ENCODE data around the gene TMTC1. TPM values are rescaled to one million over a fixed set of nuclear protein-coding genes. Genes with fewer than 3 reads are reported as not detected.
A peak's percentile ranks its signal among the peaks of the same experiment; 100 is the strongest.

Gene TMTC1
- total and polyA plus RNA-seq, 4 donors: 3.0 to 33.6 (median 6.0) TPM

- Histone ChIP-seq H3K9ac (ENCODE audit: insufficient read depth in 1 of 2, low read length in 2 of 2) (no peak overlapping the region), H3K27me3 (ENCODE audit: control insufficient read depth in 3 of 3, insufficient read depth in 3 of 3, low read length in 2 of 3) (no peaks in the 10 kb centered on the region), H3K9me3 (ENCODE audit: control insufficient read depth in 4 of 4, insufficient read depth in 3 of 4, low read length in 3 of 4) (no peaks in the 10 kb centered on the region), H3K4me3 (no peak overlapping the region), H3K27ac (ENCODE audit: low read depth in 1 of 2, low read length in 1 of 2) (no peak overlapping the region), H3K36me3 (ENCODE audit: control insufficient read depth in 4 of 4, insufficient read depth in 4 of 4, low read length in 4 of 4) (peaks cover 0 to 21% (median 0%) of the 10 kb centered on the region in 4 donors), H3K4me1 (ENCODE audit: control insufficient read depth in 5 of 5, insufficient read depth in 5 of 5, low read length in 5 of 5) (peaks cover 0 to 8% (median 0%) of the 10 kb centered on the region in 5 donors)
- no peak for ATAC-seq (ENCODE audit: insufficient read depth, low FRiP score)
- 93 to 96% methylated on average over 4 of the region's 4 CpGs for WGBS, 2 donors
- DNase-seq: no peak
- no peak for TF ChIP-seq CTCF (IDR thresholded peaks at IDR 0.05; ENCODE audit: control extremely low read depth, extremely low read depth)
Measured at GRCh38 chr12:29572464-29572863, 211.3 kb downstream of the TMTC1 start.

- H3K27ac ChIP-seq (ENCODE audit: low read depth in 1 of 2, low read length in 1 of 2): no peak overlapping the region
- peaks cover 0 to 17% (median 0%) of the 10 kb centered on the region in 4 donors for H3K36me3 ChIP-seq (ENCODE audit: control insufficient read depth in 4 of 4, insufficient read depth in 4 of 4, low read length in 4 of 4)
- peak in 2 of 3 donors; percentile 25 to 38 for DNase-seq
- H3K9me3 ChIP-seq (ENCODE audit: control insufficient read depth in 4 of 4, insufficient read depth in 3 of 4, low read length in 3 of 4): no peaks in the 10 kb centered on the region
- H3K4me3 ChIP-seq: no peak overlapping the region
- ATAC-seq (ENCODE audit: insufficient read depth, low FRiP score): no peak
- H3K27me3 ChIP-seq (ENCODE audit: control insufficient read depth in 3 of 3, insufficient read depth in 3 of 3, low read length in 2 of 3): no peaks in the 10 kb centered on the region
- TF ChIP-seq CTCF (IDR thresholded peaks at IDR 0.05; ENCODE audit: control extremely low read depth, extremely low read depth): no peak
- no peak overlapping the region for H3K9ac ChIP-seq (ENCODE audit: insufficient read depth in 1 of 2, low read length in 2 of 2)
- 68 to 79% methylated on average over 2 of the region's 2 CpGs for WGBS, 2 donors
- H3K4me1 ChIP-seq (ENCODE audit: control insufficient read depth in 5 of 5, insufficient read depth in 5 of 5, low read length in 5 of 5): peaks cover 0 to 8% (median 0%) of the 10 kb centered on the region in 5 donors
Measured at GRCh38 chr12:29569132-29569757, 214.5 kb downstream of the TMTC1 start.

DNA sequence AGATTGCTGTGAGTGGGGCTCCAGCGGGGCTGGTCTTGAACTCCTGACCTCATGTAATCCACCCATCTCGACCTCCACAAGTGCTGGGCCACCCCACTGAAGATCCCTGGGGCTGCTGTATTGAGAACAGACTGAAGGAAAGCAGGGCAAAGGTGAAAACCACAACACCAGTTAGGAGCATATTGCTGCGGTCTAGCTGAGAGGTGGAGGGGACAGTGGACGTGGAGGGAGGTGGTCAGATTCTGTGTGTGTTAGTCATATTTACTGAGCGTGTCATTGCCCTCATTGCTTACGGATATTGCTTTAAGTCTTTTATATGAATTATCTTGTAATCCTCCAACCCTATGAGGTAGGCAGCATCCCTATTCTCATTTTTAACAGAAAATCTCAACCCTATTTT lies 217.3 kb downstream of the TMTC1 start:
- DNase-seq (no peak), ATAC-seq (ENCODE audit: insufficient read depth, low FRiP score) (no peak)
- Histone ChIP-seq H3K27ac (ENCODE audit: low read depth in 1 of 2, low read length in 1 of 2) (no peak overlapping the region), H3K36me3 (ENCODE audit: control insufficient read depth in 4 of 4, insufficient read depth in 4 of 4, low read length in 4 of 4) (peaks cover 0 to 7% (median 0%) of the 10 kb centered on the region in 4 donors), H3K9me3 (ENCODE audit: control insufficient read depth in 4 of 4, insufficient read depth in 3 of 4, low read length in 3 of 4) (no peaks in the 10 kb centered on the region), H3K27me3 (ENCODE audit: control insufficient read depth in 3 of 3, insufficient read depth in 3 of 3, low read length in 2 of 3) (peaks cover 0 to 2% (median 0%) of the 10 kb centered on the region in 3 donors), H3K9ac (ENCODE audit: insufficient read depth in 1 of 2, low read length in 2 of 2) (no peak overlapping the region), H3K4me1 (ENCODE audit: control insufficient read depth in 5 of 5, insufficient read depth in 5 of 5, low read length in 5 of 5) (peaks cover 0 to 17% (median 3%) of the 10 kb centered on the region in 5 donors), H3K4me3 (no peak overlapping the region)
- no peak for TF ChIP-seq CTCF (IDR thresholded peaks at IDR 0.05; ENCODE audit: control extremely low read depth, extremely low read depth)
- 80 to 83% methylated on average over 6 of the region's 6 CpGs for WGBS, 2 donors
